NCI-H2227 (cell line): ENCODE measurements around the gene STARD13.
"Not testable (repeated sequence)": the region's sequence is repeated elsewhere in the genome, so short reads cannot be mapped to it uniquely, and the experiment has no call there.

Source experiments
- DNase-seq: peaks from one replicate; lab custom pipeline; 2025; ENCODE audit not compliant: unreplicated experiment; lab: John Stamatoyannopoulos, UW

Gene STARD13

GRCh38 chr13:33257841-33258807 lies 27.4 kb downstream of the STARD13 start:
- DNase-seq, result no peak

GRCh38 chr13:33256148-33256840 lies 29.3 kb downstream of the STARD13 start:
- DNase-seq, result no peak

- DNase-seq, result no peak
Observed at GRCh38 chr13:33252135-33252534, 33.4 kb downstream of the STARD13 start.

GRCh38 chr13:33251131-33251661 lies 34.4 kb downstream of the STARD13 start:
- no peak for DNase-seq

GRCh38 chr13:33250609-33251008 lies 34.9 kb downstream of the STARD13 start:
- no peak for DNase-seq

- no peak for DNase-seq
Observed at GRCh38 chr13:33249894-33250293, 35.7 kb downstream of the STARD13 start.

GRCh38 chr13:33249066-33249465 lies 36.5 kb downstream of the STARD13 start:
- DNase-seq, result no peak

GRCh38 chr13:33245505-33246158 lies 39.9 kb downstream of the STARD13 start:
- no peak for DNase-seq

GRCh38 chr13:33244907-33245287 lies 40.7 kb downstream of the STARD13 start:
- no peak for DNase-seq

- DNase-seq, result no peak
Observed at GRCh38 chr13:33244210-33244906, 41.2 kb downstream of the STARD13 start.

- no peak for DNase-seq
Observed at GRCh38 chr13:33242984-33243617, 42.5 kb downstream of the STARD13 start.

GRCh38 chr13:33242372-33242771 lies 43.2 kb downstream of the STARD13 start:
- DNase-seq, result not testable (repeated sequence)

GRCh38 chr13:33236021-33236420 lies 49.5 kb downstream of the STARD13 start:
- no peak for DNase-seq

- DNase-seq, result no peak
Observed at GRCh38 chr13:33235564-33235963, 50.0 kb downstream of the STARD13 start.

- DNase-seq, result no peak
Observed at GRCh38 chr13:33235078-33235477, 50.5 kb downstream of the STARD13 start.

- DNase-seq, result no peak
Observed at GRCh38 chr13:33233547-33233946, 52.0 kb downstream of the STARD13 start.

GRCh38 chr13:33232883-33233282 lies 52.7 kb downstream of the STARD13 start:
- DNase-seq, result no peak

GRCh38 chr13:33231339-33231738 lies 54.2 kb downstream of the STARD13 start:
- no peak for DNase-seq

GRCh38 chr13:33230178-33230881 lies 55.2 kb downstream of the STARD13 start:
- DNase-seq, result no peak
